GM18519 (cell line): ENCODE data around the gene AFM.

Experiments used
- ATAC-seq: cut with Tn5 transposase; IDR thresholded peaks from one replicate; pipeline ENCODE4 v1.9.1; 2021; ENCODE audit warnings: mild to moderate bottlenecking, moderate library complexity; ENCODE audit not compliant: unreplicated experiment, low FRiP score

AFM gene, protein sequence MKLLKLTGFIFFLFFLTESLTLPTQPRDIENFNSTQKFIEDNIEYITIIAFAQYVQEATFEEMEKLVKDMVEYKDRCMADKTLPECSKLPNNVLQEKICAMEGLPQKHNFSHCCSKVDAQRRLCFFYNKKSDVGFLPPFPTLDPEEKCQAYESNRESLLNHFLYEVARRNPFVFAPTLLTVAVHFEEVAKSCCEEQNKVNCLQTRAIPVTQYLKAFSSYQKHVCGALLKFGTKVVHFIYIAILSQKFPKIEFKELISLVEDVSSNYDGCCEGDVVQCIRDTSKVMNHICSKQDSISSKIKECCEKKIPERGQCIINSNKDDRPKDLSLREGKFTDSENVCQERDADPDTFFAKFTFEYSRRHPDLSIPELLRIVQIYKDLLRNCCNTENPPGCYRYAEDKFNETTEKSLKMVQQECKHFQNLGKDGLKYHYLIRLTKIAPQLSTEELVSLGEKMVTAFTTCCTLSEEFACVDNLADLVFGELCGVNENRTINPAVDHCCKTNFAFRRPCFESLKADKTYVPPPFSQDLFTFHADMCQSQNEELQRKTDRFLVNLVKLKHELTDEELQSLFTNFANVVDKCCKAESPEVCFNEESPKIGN

DNA sequence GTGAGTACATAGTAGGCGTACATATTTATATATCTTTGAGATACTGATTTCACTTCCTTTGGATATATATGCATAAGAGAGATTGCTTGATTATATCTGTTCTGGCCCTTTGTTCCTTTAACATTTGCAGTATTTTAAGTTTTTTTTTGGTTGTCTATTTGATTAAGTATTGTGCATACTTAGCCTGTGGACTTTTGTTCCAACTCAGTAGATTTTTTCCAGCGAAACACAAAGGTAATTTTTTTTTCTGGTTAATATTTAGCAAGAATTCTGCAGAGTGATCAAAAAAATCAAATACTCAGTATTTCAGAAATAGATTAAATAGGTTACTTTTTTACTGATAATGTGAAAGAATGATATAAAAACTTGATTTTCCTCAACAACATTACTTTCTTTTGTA lies at the start of gene AFM:
AFM (plus strand) TSS at position 388 of the 400 bp plus-strand sequence. CDS start 31 bp downstream, outside the sequence.
- no peak for ATAC-seq

DNA sequence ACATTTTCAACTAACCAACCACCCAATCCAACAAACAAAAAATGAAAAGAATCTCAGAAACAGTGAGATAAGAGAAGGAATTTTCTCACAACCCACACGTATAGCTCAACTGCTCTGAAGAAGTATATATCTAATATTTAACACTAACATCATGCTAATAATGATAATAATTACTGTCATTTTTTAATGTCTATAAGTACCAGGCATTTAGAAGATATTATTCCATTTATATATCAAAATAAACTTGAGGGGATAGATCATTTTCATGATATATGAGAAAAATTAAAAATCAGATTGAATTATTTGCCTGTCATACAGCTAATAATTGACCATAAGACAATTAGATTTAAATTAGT lies 49.8 kb upstream of the AFM start:
- ATAC-seq: no peak

DNA sequence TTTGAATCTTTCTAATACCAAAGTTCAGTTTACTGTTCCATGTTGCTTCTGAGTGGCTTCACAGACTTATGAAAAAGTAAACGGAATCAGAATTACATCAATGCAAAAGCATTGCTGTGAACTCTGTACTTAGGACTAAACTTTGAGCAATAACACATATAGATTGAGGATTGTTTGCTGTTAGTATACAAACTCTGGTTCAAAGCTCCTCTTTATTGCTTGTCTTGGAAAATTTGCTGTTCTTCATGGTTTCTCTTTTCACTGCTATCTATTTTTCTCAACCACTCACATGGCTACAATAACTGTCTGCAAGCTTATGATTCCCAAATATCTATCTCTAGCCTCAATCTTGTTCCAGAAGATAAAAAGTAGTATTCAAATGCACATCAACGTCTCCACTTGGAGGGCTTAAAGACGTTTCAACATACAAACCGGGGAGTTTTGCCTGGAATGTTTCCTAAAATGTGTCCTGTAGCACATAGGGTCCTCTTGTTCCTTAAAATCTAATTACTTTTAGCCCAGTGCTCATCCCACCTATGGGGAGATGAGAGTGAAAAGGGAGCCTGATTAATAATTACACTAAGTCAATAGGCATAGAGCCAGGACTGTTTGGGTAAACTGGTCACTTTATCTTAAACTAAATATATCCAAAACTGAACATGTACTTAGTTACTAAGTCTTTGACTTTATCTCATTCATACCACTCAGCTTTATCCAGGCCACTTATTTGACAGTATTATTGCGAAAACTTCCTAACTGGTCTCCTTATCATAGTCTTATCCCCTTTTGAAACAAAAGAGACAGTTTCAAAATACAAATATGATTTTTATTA lies 49.2 kb upstream of the AFM start:
- ATAC-seq: no peak

DNA sequence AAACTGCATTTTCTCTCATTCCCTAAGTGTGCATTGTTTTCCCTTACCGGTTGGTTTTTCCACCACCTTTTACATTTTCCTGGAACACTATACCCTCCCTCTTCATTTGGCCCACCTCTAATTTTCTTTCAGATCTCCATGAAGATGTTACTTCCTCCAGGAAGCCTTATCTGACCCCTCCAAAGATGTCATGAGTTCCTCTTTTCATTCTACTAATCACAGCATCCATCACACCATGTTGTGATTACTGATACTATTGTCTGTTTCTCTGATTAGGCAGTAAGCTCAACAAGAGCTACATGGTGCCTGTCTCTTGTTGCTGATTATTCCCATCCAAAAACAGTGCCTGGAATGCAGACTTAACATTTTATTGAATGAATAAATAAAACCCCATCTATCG lies 48.4 kb upstream of the AFM start:
- no peak for ATAC-seq

GRCh38 chr4:73434311-73434710 lies 47.2 kb upstream of the AFM start:
- no peak for ATAC-seq

GRCh38 chr4:73435984-73436383 lies 45.6 kb upstream of the AFM start, which contains the start of gene AFP:
TSS of gene AFP (plus strand) at chr4:73436221. CDS start at chr4:73436263, 42 bp downstream.
- no peak for ATAC-seq

GRCh38 chr4:73436674-73437557 lies 44.6 kb upstream of the AFM start:
- ATAC-seq: no peak

GRCh38 chr4:73437558-73437956 lies 44.0 kb upstream of the AFM start:
- no peak for ATAC-seq

DNA sequence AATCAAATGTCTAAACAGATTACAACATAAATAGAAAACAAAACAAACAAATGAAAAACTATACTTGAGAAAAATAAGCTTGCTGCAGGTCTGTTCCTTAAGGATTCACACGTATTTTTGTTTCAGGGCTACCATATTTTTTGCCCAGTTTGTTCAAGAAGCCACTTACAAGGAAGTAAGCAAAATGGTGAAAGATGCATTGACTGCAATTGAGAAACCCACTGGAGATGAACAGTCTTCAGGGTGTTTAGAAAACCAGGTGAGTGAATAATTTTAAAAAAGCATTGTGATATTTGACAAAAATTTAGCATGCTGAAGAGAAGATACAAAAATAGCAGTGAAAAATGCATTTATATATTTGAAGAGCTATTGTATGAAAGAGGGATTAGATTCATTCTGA lies 43.5 kb upstream of the AFM start:
- no peak for ATAC-seq

- no peak for ATAC-seq
Observed at GRCh38 chr4:73438582-73439215, 42.8 kb upstream of the AFM start.

GRCh38 chr4:73439445-73439844 lies 42.1 kb upstream of the AFM start:
- no peak for ATAC-seq

- no peak for ATAC-seq
Observed at GRCh38 chr4:73439991-73440390, 41.6 kb upstream of the AFM start.

GRCh38 chr4:73440653-73441052 lies 40.9 kb upstream of the AFM start:
- no peak for ATAC-seq

DNA sequence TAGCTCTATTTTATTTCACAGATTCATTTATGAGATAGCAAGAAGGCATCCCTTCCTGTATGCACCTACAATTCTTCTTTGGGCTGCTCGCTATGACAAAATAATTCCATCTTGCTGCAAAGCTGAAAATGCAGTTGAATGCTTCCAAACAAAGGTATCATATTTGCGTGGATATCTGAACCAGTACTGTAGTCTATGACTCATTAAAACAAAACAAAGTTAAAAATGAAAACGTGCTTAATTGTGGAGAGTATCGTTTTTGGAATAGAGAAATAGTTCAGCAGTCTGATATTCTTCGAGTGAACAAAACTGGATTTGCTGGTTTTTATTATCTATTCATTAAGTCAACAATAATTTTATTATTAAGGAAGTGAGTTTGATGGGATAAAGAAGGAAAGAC lies 39.3 kb upstream of the AFM start:
- ATAC-seq: no peak

DNA sequence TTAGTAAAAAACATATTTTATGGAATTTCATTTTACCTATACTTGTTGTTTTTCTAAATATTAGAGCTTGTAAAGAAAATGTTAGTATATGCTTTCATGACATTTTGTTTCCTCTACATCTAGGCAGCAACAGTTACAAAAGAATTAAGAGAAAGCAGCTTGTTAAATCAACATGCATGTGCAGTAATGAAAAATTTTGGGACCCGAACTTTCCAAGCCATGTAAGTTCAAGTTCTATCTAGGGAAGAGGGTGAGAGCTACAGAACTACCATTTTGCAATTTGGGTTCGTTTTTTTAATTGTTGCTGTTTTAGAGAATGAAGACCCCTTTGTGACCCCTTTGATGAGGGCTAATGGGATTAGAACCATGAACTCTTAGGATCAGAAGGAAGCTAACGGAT lies 38.3 kb upstream of the AFM start:
- no peak for ATAC-seq

GRCh38 chr4:73445383-73446335 lies 35.9 kb upstream of the AFM start:
- ATAC-seq: no peak

DNA sequence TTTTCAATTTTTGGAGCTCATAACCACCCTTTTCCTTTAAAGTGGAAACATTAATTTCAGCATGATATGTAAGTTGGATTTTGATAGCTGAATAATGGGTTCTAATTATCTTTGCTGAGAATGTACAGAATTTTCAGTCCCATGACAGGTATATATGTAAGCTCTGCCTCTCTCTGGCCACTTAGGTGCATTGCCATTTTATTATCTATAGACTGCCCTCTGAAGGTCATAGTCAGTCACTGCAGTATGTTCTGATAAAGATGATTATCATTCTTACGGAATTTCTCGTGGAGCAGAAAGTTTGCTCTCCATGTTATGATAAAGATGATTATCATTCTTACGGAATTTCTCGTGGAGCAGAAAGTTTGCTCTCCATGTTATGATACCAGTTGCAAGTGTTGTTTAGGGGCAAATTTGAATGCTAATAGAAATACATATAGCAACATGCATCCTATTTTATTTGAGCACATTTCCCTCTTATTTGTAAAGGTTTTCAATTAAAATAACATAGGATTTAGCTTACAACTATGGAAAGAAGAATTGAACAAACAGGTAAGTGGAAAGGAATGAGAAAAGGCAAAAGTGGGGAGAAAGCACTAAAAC lies 35.1 kb upstream of the AFM start:
- ATAC-seq: peak; percentile 99

DNA sequence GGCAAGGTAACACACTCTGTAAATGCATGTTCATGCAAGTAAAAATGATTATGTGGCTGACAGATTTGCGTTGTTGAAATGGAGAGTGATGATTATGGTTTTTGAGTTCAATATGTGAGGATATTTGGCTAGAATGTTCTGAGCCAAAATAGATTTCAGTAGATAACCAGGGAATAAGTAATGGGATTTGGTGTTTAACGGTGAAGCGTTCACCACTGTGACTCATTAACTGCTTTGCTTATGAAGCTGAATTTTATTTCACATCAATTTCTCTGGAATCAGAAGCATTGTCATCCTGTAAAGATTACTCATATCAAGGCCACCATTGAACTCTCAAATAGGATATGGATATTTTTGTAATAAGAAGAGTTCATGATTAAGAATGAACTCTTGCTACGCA lies 33.9 kb upstream of the AFM start:
- no peak for ATAC-seq
